ENCODE measurements around the gene PRKAR2A. TPM values are rescaled to one million over a fixed set of nuclear protein-coding genes. Genes with fewer than 3 reads are reported as not detected.
"Not testable (repeated sequence)": the region's sequence is repeated elsewhere in the genome, so short reads cannot be mapped to it uniquely, and the experiment has no call there.

PRKAR2A gene
- total RNA-seq, 2 experiments from 2014 or later: 31.0 to 32.1 TPM

- peaks cover 16% of the 10 kb centered on the region for H3K4me1 Mint-ChIP-seq (ENCODE audit: low read depth)
- intact Hi-C loops (cut with micrococcal nuclease): no loop called here
- no peaks in the 10 kb centered on the region for H3K9me3 Mint-ChIP-seq
- POLR2A ChIA-PET: no interaction called here
- DNase-seq (no peak), ATAC-seq (no peak)
- CTCF ChIA-PET: no interaction called here
- no peak overlapping the region for H3K27ac Mint-ChIP-seq
- no peaks in the 10 kb centered on the region for H3K36me3 Mint-ChIP-seq (ENCODE audit: low read depth)
- no peak overlapping the region for H3K4me3 Mint-ChIP-seq
- no peaks in the 10 kb centered on the region for H3K27me3 Mint-ChIP-seq
- no peak for TF ChIP-seq CTCF (IDR thresholded peaks at IDR 0.05)
Measured at GRCh38 chr3:48819234-48820221, 28.1 kb downstream of the PRKAR2A start.

- H3K4me3 Mint-ChIP-seq: no peak overlapping the region
- peaks cover 33% of the 10 kb centered on the region for H3K4me1 Mint-ChIP-seq (ENCODE audit: low read depth)
- H3K36me3 Mint-ChIP-seq (ENCODE audit: low read depth): peaks cover 6% of the 10 kb centered on the region
- ChIA-PET CTCF (no interaction called here), POLR2A (interaction anchor here (0.8 to 1.4 kb wide), 3 partner anchors 10 to 424 kb away, joined by 3 read pairs; partner anchors contain the start of gene ARIH2)
- DNase-seq (no peak), ATAC-seq (no peak)
- peak overlapping the region; percentile 87 for H3K27ac Mint-ChIP-seq
- intact Hi-C loops (cut with micrococcal nuclease): no loop called here
- H3K9me3 Mint-ChIP-seq: peaks cover 7% of the 10 kb centered on the region
- no peaks in the 10 kb centered on the region for H3K27me3 Mint-ChIP-seq
- TF ChIP-seq CTCF (IDR thresholded peaks at IDR 0.05): no peak
Measured at GRCh38 chr3:48811524-48811923, 36.1 kb downstream of the PRKAR2A start.

- intact Hi-C loops (cut with micrococcal nuclease): no loop called here
- DNase-seq (no peak), ATAC-seq (no peak)
- H3K36me3 Mint-ChIP-seq (ENCODE audit: low read depth): peaks cover 5% of the 10 kb centered on the region
- no peak for TF ChIP-seq CTCF (IDR thresholded peaks at IDR 0.05)
- no peak overlapping the region for H3K4me3 Mint-ChIP-seq
- ChIA-PET CTCF (interaction anchor here (1.3 kb wide), 1 partner anchor 65 kb away, joined by 4 read pairs; no protein-coding TSS in a partner anchor), POLR2A (interaction anchor here (1.2 kb wide), 1 partner anchor 93 kb away, joined by 3 read pairs; the partner anchor contains the start of gene SLC25A20)
- H3K27me3 Mint-ChIP-seq: no peaks in the 10 kb centered on the region
- no peak overlapping the region for H3K27ac Mint-ChIP-seq
- H3K4me1 Mint-ChIP-seq (ENCODE audit: low read depth): peaks cover 9% of the 10 kb centered on the region
- H3K9me3 Mint-ChIP-seq: no peaks in the 10 kb centered on the region
Measured at GRCh38 chr3:48804930-48805329, 42.7 kb downstream of the PRKAR2A start.

GRCh38 chr3:48800831-48801230 lies 46.8 kb downstream of the PRKAR2A start:
- ATAC-seq; H3K4me3 Mint-ChIP-seq; H3K36me3 Mint-ChIP-seq (ENCODE audit: low read depth); H3K27ac Mint-ChIP-seq; DNase-seq; H3K27me3 Mint-ChIP-seq; H3K9me3 Mint-ChIP-seq; CTCF ChIA-PET; H3K4me1 Mint-ChIP-seq (ENCODE audit: low read depth); intact Hi-C loops (cut with micrococcal nuclease): not testable (repeated sequence)
- POLR2A ChIA-PET: interaction anchor here (0.7 to 1.1 kb wide), 2 partner anchors 11 to 13 kb away, joined by 3 read pairs; no protein-coding TSS in a partner anchor

- H3K9me3 Mint-ChIP-seq: no peaks in the 10 kb centered on the region
- H3K4me3 Mint-ChIP-seq: no peak overlapping the region
- no peak overlapping the region for H3K27ac Mint-ChIP-seq
- no peak for DNase-seq
- no peaks in the 10 kb centered on the region for H3K27me3 Mint-ChIP-seq
- ChIA-PET CTCF (no interaction called here), POLR2A (interaction anchor here (0.5 kb wide), 1 partner anchor 34 kb away, joined by 3 read pairs; no protein-coding TSS in a partner anchor)
- intact Hi-C loops (cut with micrococcal nuclease): no loop called here
- ATAC-seq: no peak
- no peak for TF ChIP-seq CTCF (IDR thresholded peaks at IDR 0.05)
- H3K36me3 Mint-ChIP-seq (ENCODE audit: low read depth): no peaks in the 10 kb centered on the region
- no peaks in the 10 kb centered on the region for H3K4me1 Mint-ChIP-seq (ENCODE audit: low read depth)
Measured at GRCh38 chr3:48798998-48799397, 48.7 kb downstream of the PRKAR2A start.

Measured in activated CD8-positive, alpha-beta T cell treated with anti-CD3 and anti-CD28 coated beads for 36 hours (primary cell).